Heart right ventricle (tissue), 16 donors: ENCODE results near the gene PGS1. TPM values are rescaled to one million over a fixed set of nuclear protein-coding genes. Genes with fewer than 3 reads are reported as not detected.

Source experiments
- ATAC-seq, 8 donors: fragments of 200-7000 bp; cut with Tn5 transposase; one replicate each; pipeline ENCODE4 v1.9.1; 2020; ENCODE audit warnings: mild to moderate bottlenecking in 8 of 8, moderate library complexity in 8 of 8, moderate number of reproducible peaks in 1 of 8
- DNase-seq, 2 donors: peaks; one replicate each; pipeline ENCODE4 v3.0.0-alpha.2; 2020
- H3K27ac ChIP-seq, 10 donors: fragments of 200-600 bp; sonication (generic) in 2 of 10; one replicate each; pipeline versions ENCODE4 v1.5.0 to v1.8.0; 2020 to 2022; ENCODE audit warnings: mild to moderate bottlenecking in 3 of 10
- H3K27me3 ChIP-seq, 7 donors: fragments of 200-600 bp; one replicate each; pipeline ENCODE4 v1.8.0; 2021 to 2022; ENCODE audit warnings: mild to moderate bottlenecking in 2 of 7
- H3K36me3 ChIP-seq, 9 donors: fragments of 200-600 bp; sonication (generic) in 1 of 9; one replicate each; pipeline versions ENCODE4 v1.5.0 to v1.8.0; 2020 to 2022; ENCODE audit warnings: mild to moderate bottlenecking in 2 of 9
- H3K4me1 ChIP-seq, 9 donors: fragments of 200-600 bp; sonication (generic) in 1 of 9; one replicate each; pipeline versions ENCODE4 v1.5.0 to v1.8.0; 2020 to 2022; ENCODE audit warnings: mild to moderate bottlenecking in 4 of 9
- H3K4me3 ChIP-seq, 10 donors: fragments of 200-600 bp; sonication (generic) in 2 of 10; one replicate each; pipeline versions ENCODE4 v1.5.0 to v1.8.0; 2020 to 2022; ENCODE audit warnings: mild to moderate bottlenecking in 7 of 10, moderate library complexity in 2 of 10
- H3K9me3 ChIP-seq, 11 donors: fragments of 200-600 bp in 10 of 11; sonication (generic) in 2 of 11; one replicate each; pipeline versions ENCODE4 v1.5.0 to v1.8.0; 2013 to 2022; ENCODE audit warnings: mild to moderate bottlenecking in 2 of 11, control low read depth in 1 of 11, moderate library complexity in 1 of 11
- WGBS, 2 donors: extraction: QIAGEN DNeasy Blood & Tissue Kit; methylation state at CpG; one replicate each; pipeline ENCODE4 v1.1.7; 2013; ENCODE audit warnings: inconsistent platforms in 1 of 2; 5-methylcytosine and 5-hydroxymethylcytosine counted together
- intact Hi-C, 10 donors: fragments of 100-400 bp; cut with DNase I; formaldehyde crosslinking; loops; one replicate each; pipeline versions ENCODE4 v1.11.1 to v1.14.2; 2022
- polyA plus RNA-seq, 2 donors: library from polyadenylated mRNA; stranded (reverse); fragments of 200-250 nt; gene quantifications; one replicate each; pipeline ENCODE4 v1.2.3, GENCODE V29; 2013
- total RNA-seq, 10 donors: library from RNA; stranded (reverse); fragmentation: NEBNext Ultra II Directional in 3 of 10; extraction: Animal tissue kit (Norgen Biotek cat#: 25700) in 3 of 10; gene quantifications; one replicate each; pipeline versions ENCODE4 v1.2.1 to v1.2.4, GENCODE V29; 2021 to 2023
- TF ChIP-seq, protein P1 (sequence below), 9 donors: fragments of 200-600 bp; sonication (generic) in 2 of 9; IDR thresholded peaks; one replicate each; pipeline versions ENCODE4 v1.5.0 to v1.8.0; 2021 to 2022; ENCODE audit warnings: antibody characterized with exemption in 9 of 9, mild to moderate bottlenecking in 5 of 9, moderate library complexity in 1 of 9
- donor health status: Arrhythmogenic right ventricular cardiomyopathy.
- donor health status: ischemic (EF 13 %, LVEDD 7.1; RV severe dilation, severe dysfunction).
- donor health status: healthy with polysubstance abuse.
- donor health status: DM: no; HTN: yes; CAD: no.
- donor health status: DM: no; HTN: no; CAD: no.
- donor health status: ischemic (EF 25% LVEDD 6.9; RV normal size, moderate dysfunction).
- donor health status: ischemic (EF 25% LVEDD 5.7; RV mildly dilated, moderate dysfunction).
- donor health status: healthy.
- donor health status: DM: yes; HTN: yes; CAD: no.
- donor health status: Ischemic cardiomyopathy.
- donor health status: ischemic (EF 35%, LVEDD 5.7; RV mildly dilated, moderate dysfunction).
- donor health status: nonischemic (EF 11% LVEDD 7.7; RV severe dilation, severe dysfunction).
- donor health status: DM: yes; HTN: yes; CAD: no.
- donor health status: PGD.
- donor health status: ischemic (EF 29% LVEDD 5.4; RV normal size, mild dysfunction).
- donor health status: nonischemic (EF 23%, LVEDD 6.1; RV moderate dilation, normal function).

PGS1 gene
- total and polyA plus RNA-seq, 12 donors, result 14.7 to 28.4 (median 18.2) TPM

DNA sequence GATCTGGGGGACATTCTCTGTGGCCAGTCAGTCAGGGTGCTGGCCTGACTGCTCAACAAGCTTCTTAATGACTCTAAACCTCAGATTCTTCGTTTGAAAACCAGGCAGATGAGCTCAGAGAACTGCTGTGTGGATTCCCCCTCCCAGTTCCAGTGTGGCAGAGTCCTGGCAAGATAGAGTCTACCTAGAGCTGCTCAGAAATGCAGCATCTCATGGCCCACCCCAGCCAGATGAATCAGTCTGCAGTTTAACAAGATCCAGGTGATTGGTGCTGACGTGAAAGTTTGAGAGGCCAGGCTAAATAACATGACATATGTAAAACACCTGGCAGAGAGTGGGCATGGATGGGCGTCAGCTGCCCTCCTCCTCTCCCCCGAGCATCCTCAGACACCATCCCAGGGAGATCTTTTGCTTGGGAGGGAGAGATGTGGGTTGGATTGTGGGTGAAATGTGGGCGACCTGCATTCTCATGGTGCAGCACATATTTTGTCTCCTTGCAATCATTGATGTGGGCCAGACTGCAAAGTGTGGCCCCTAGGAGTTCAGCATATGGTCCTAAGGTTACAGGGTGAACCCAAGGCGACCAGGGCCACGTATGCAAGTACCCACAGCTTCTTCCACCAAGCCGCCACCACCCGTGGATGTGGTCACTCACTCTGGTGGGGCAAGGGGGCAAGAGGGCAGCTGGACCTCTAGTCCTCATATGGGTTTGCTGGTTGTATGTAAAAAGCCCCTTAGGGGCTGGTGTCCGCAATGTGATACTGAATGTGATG is 38.1 kb upstream of the PGS1 start:
- Histone ChIP-seq H3K4me3 (no peak overlapping the region), H3K27me3 (no peaks in the 10 kb centered on the region), H3K4me1 (peaks cover 17 to 84% (median 36%) of the 10 kb centered on the region in 9 donors), H3K27ac (peak overlapping the region in 7 of 10 donors; percentile 87 to 99 (median 98)), H3K36me3 (no peaks in the 10 kb centered on the region), H3K9me3 (no peaks in the 10 kb centered on the region)
- ATAC-seq, result no peak
- WGBS, 2 donors, result 83 to 88% methylated on average over 10 of the region's 10 CpGs
- intact Hi-C loops, result loop anchor here in 1 of 10 donors (5.0 kb wide), 1 partner anchor 48 kb away; no protein-coding TSS in a partner anchor
- TF ChIP-seq, protein P1, sequence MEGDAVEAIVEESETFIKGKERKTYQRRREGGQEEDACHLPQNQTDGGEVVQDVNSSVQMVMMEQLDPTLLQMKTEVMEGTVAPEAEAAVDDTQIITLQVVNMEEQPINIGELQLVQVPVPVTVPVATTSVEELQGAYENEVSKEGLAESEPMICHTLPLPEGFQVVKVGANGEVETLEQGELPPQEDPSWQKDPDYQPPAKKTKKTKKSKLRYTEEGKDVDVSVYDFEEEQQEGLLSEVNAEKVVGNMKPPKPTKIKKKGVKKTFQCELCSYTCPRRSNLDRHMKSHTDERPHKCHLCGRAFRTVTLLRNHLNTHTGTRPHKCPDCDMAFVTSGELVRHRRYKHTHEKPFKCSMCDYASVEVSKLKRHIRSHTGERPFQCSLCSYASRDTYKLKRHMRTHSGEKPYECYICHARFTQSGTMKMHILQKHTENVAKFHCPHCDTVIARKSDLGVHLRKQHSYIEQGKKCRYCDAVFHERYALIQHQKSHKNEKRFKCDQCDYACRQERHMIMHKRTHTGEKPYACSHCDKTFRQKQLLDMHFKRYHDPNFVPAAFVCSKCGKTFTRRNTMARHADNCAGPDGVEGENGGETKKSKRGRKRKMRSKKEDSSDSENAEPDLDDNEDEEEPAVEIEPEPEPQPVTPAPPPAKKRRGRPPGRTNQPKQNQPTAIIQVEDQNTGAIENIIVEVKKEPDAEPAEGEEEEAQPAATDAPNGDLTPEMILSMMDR (IDR thresholded peaks at IDR 0.05), result no peak
- DNase-seq, result no peak

DNA sequence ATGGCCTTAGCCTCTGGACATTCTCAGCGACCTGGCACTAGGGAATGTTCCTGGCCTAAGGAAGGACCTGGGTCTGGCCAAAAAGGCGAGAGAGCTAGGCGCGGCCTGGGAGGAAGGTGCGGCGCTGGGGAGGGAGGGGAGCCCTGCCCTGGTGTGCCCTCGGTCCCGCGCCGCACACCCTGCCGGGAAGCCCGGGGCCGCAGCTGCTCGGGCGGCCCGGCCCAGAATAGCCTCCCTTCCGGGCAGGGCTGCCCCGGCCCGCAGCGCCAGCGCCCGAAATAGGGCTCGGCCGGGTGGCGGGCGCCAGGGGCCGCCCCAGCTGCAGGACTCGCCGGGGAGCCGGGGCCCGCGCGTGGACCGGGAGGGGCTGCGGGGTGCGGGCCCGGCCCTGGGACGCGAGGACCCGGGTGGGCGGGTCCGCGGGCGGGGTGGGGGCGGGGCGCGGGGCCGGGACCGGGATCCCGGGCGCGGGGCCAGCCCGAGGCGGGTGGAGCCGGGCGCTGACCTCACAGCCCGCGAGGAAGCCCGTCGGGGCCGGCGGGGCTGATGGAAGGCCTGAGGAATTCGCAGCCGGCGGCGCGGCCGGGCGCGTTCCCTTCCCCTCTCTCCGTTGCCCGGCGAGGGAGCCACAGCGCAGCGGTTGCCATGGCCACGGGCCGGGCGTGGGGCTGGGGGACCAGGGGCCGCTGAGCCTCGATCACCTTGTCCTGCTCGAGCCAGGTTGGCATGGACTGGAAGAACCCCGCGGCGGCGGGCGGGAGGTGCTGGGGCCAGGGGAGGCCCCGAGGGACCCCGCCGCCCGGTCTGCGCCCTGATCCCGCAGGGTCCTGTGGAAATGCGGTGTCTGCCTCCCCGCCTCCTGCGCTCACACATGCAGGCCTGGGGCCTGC is 36.6 kb upstream of the PGS1 start:
- intact Hi-C loops, result loop anchor here in 2 of 10 donors (2.0 to 5.0 kb wide), 2 partner anchors 17 to 50 kb away; no protein-coding TSS in a partner anchor
- peak overlapping the region; percentile 67 to 99 (median 96) for H3K27ac ChIP-seq

DNA sequence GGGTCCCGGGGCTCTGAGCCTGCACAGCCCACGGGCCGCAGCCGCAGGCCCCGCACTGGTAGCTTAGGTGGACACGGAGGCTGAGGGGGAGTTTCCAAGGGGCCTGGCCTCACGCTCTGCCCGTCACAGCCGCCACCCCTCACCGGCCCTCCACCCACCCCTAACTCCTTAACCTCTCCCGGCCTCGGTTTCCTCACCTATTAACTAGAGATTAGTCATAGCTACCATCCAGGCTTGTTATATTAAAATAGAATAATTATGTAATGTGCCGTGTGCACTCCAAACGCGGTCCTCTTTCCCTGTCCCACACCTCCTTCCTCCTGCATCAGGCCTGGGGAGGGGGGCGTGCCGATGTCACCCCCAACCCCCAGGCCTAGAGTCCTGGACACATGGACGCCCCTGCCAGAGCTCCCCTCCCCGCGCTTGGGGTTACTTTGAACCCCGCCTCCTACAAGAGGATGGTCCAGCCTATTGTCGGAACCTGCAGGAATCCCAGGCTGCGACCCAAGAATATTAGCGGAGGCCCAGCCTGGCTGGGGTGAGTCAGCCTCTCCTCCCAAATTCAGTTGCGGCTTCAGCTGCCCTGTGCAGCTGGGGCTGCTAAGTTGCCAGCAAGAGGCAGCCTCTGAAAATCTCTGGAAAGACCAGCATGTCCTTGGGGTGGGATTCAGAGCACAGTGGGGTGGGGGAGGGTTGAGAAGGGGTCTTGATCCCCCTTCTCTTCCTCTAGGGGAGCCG is 35.8 kb upstream of the PGS1 start:
- ATAC-seq, result peak; percentile 31 to 67 (median 60)
- peak overlapping the region in 9 of 10 donors; percentile 20 to 59 (median 49) for H3K4me3 ChIP-seq
- H3K9me3 ChIP-seq, result no peaks in the 10 kb centered on the region
- no peaks in the 10 kb centered on the region for H3K27me3 ChIP-seq
- 30 to 37% methylated on average over 25 to 26 of the region's 26 CpGs for WGBS, 2 donors
- DNase-seq, result peak; percentile 56 to 72
- no peaks in the 10 kb centered on the region for H3K36me3 ChIP-seq
- peak overlapping the region; percentile 67 to 99 (median 96) for H3K27ac ChIP-seq
- intact Hi-C loops, result loop anchor here in 2 of 10 donors (2.0 to 5.0 kb wide), 2 partner anchors 18 to 50 kb away; no protein-coding TSS in a partner anchor
- TF ChIP-seq, protein P1 (IDR thresholded peaks at IDR 0.05), result no peak
- H3K4me1 ChIP-seq, result peaks cover 17 to 92% (median 45%) of the 10 kb centered on the region in 9 donors

More for the DNA sequence above, 36.6 kb upstream of the PGS1 start:
- no peaks in the 10 kb centered on the region for H3K9me3 ChIP-seq
- DNase-seq (peak; percentile 84 to 86), ATAC-seq (peak; percentile 64 to 86 (median 75))
- TF ChIP-seq, protein P1 (IDR thresholded peaks at IDR 0.05), result peak in 4 of 9 donors; percentile 6 to 39 (median 28)
- no peaks in the 10 kb centered on the region for H3K36me3 ChIP-seq
- no peaks in the 10 kb centered on the region for H3K27me3 ChIP-seq
- 3 to 6% methylated on average over 71 to 95 of the region's 95 CpGs for WGBS, 2 donors
- H3K4me3 ChIP-seq, result peak overlapping the region in 9 of 10 donors; percentile 20 to 59 (median 49)
- H3K4me1 ChIP-seq, result peaks cover 17 to 93% (median 45%) of the 10 kb centered on the region in 9 donors
